ENCODE data around the gene CES2. TPM values are rescaled to one million over a fixed set of nuclear protein-coding genes. Genes with fewer than 3 reads are reported as not detected.

CES2 gene
- total RNA-seq, 1 experiment from 2014 or later: 10.3 TPM

DNA sequence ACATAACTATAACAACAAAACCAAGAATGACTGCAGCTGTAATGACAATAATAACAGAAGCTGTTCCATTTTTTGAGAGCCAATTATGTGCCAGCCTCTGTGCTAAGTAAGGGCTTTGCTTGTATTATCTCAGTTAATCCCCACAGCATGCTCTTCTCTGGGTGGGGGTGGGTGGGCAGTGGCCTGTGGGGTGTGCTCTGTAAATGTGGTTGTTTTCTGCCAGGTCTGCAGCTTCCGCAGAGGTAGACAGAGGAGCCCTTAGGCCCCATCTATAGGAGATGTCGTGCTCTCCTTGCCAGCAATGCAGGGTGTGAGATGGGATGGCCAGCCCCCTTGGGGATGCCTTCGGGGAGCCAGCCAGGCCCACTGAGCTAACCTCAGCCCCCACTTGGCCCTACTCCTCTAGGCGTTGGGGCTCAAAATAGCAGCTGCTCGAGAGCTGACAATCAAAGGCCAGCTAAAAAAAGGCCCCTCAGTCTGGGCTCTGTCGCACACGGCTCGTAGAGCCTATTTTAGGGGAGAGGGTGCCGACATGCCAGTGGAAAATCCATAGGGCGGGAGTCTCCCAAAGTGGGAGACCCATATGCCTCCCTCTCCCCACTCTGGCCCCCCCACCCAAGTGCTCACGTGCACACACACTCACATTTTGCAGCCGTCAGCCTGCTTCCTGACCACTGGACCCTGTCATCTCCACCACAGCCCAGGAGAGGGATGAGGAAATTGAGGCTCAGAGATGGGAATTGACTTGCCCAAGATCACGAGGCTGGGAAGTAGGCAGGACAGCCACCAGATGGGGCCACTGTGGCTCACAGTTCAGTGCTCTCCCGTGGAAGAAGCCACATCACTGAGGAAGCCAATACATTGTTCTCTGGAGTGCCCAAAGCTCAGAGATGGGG lies 32.4 kb upstream of the CES2 start:
- DNase-seq (ENCODE audit: low read depth): no peak

DNA sequence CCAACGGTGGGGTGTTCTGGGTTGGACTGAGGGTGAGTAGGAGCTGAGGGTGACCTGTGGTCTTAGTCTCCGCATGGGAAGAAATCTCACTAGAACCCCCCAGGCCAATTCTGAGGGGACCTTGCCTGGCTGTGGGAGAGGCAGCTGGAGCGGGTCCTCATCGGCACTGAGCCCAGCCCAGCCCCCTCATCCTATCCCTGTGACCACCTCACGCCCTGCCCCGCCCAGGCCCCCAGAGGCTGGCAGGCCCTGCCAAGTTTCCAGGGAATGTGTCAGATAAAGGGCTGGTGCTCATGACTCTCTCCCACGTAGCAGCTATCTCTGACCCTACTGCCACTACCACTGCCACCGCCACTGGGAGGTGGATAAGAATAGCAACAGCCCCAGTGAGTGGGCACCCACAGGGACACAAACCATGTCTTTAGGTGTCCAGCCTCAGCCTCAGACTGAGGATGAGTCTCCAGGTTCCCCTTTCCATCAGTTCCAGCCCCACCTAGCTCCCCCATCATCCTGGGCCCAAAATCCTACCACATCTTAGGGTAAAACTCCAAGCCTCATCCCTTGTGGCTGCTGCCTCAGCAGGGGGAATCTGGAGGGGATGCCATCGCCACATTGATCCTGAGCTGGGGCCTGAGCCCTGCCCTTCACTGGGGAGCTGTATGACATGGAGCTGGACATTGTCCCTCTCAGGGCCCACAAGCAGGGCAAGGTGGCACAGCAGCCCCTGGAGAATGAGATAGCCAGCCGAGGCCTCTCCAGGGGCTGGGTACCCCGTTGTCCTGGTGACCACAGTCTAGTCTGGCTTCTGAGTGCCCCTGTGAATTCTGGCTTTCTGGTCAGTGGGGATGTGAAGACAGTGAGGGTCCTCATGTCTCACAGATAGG lies 31.5 kb upstream of the CES2 start:
- DNase-seq (ENCODE audit: low read depth): no peak

DNA sequence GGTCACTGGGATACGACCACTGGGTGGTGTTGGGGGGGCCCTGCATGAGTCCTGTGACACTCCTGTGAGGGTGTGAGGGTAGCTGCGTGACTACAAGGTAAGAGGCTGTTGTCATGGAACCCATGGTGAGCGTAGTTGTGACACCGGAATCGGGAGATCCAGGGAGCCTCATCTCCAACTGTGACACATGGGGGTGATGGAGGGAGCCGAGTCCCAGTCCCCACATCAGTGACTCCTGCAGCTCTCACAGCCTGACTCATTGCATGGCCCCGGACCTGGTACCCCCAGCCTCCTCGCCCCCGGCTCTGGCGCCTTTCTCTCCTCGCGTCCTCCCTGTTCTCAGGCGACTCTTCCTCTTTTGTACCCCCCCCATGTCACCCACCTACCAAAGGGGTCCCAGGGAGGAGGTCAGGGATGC lies 30.9 kb upstream of the CES2 start:
- no peak for DNase-seq (ENCODE audit: low read depth)

DNA sequence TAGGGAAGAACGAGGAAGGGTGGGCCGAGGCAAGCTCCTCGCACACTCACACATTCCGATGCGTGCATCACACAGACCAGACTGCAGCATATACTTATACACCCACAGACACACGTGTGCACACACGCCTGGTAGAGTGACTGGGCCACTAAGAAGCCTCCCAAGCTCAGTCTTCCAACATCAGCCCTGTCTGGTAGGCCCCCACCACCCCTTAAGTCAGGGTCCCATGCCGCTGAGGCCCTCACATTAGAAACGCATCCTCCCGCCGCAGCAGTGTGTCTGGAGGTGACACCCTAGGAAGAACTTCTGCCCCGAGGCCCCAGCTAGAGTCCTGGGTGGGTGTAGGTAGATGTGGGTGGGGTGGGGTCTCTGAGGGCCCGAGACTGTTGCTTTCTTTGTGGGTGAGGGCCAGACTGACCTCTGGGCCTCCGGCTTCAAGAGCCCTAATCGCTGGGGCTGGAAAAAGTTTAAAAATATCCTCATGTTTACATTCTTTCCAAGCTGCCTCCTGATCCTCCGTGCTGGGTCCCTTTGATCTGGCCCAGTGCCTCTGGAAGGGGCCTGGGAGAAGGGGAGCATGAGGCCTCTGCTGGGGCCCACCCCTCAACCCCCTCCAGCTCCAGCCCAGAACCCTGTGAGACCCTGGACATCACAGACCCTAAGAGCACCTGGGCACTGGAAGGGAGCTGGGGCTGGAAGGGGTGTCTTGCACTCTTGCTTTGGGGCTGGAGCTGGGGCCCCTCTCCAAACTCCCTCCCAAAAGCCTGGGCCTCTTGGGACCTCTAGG lies 30.3 kb upstream of the CES2 start:
- DNase-seq (ENCODE audit: low read depth): no peak

DNA sequence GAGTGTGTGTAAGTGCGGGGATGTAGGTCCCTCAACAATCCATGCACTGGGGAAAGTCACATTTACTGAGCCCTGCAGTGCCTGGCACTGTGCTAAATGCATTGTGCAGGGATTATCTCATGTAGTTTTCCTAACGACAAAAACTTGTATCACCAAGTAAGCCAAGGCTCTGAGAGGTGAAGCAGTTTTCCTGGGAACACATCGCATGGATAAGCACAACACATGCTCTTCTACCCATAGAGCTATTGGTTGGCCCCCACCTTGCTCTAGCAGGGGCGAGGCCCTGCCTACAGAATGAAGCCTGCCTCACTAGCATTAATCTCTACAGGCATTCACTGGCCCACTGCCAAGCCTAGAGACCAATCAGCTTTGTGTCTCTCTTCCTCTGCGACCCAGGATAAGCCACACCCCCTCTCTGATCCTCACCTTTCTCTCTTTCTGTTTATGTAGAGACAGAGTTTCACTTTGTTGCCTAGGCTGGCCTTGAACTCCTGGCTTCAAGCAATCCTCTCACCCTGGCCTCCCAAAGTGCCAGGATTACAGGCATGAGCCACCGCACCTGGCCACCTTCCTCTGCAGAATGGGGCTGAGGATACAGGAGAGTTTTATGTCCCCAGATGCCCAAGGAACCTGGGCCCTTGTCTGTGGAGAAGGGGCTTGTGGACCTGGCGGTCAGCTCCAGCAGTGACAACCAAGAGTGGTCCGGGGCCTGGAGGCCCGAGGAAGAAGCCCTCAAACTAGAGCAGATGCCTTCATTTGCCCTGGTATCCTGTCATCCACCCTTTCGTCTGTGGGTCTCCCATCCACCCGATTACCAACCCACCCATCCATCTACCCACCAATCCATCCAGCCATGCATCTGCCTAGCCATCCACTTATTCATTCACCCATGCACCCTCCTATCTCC lies 29.4 kb upstream of the CES2 start:
- no peak for DNase-seq (ENCODE audit: low read depth)

DNA sequence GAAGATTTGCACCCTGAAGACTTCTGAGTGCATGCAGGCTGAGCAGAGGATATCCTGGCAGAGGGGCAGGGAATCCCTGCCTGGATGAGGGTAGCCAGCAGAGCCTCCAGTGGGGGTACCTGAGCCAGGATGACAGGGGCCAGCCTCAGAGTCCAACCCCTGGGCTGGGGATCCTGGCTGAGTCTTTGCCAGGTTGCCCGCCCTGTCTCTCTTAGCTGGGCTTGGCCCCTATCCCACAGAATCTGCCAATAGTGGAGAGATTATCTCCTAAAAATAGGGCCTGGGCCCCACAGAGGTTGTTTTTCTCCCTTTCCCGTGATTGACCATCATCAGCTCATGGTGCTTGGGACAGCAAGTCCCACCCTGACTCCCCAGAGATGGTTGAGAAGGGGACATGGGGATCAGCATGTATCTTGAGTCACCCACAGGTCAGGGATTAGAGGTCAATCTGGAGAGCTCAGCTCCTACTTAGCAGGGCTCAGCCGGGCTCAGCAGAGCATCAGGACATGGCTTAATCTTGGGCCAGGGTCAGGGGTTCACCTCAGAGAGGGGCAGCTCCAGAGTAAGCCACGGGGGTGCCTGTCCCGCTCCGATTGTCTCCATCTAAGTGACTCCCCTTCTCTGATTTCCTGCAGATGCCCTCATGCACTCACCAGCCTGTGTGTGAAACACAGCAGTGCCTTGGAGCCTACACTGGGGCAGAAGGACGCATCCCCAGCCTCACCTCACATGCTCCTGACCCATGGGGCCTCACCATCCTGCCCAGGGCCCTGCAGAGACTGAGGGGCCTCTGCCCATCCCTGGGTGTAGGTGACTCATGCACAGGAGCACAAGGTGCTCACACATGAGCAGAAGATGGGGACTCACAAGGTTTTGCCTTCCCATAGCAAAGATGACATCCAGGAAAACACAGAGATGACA lies 28.1 kb upstream of the CES2 start:
- no peak for DNase-seq (ENCODE audit: low read depth)

DNA sequence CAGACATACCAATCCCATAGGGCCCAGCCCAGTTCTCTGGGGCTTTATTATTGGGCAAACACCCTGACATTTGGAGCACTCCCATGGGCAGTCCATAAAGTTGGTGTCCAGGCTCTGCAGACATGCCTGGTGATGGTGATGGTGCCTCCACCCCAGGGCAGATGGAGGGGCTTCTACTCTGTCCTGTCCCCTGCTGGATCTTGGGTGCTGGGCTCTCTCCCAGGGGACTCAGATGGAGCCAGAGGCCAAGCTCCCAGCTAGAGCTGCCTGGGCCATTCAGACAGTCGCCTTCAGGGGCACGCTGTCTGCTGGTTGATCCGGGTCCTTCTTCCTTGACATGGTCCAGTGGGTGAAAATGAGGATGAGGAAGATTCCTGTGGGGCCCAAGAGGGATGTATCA lies 27.2 kb upstream of the CES2 start:
- DNase-seq (ENCODE audit: low read depth): no peak

DNA sequence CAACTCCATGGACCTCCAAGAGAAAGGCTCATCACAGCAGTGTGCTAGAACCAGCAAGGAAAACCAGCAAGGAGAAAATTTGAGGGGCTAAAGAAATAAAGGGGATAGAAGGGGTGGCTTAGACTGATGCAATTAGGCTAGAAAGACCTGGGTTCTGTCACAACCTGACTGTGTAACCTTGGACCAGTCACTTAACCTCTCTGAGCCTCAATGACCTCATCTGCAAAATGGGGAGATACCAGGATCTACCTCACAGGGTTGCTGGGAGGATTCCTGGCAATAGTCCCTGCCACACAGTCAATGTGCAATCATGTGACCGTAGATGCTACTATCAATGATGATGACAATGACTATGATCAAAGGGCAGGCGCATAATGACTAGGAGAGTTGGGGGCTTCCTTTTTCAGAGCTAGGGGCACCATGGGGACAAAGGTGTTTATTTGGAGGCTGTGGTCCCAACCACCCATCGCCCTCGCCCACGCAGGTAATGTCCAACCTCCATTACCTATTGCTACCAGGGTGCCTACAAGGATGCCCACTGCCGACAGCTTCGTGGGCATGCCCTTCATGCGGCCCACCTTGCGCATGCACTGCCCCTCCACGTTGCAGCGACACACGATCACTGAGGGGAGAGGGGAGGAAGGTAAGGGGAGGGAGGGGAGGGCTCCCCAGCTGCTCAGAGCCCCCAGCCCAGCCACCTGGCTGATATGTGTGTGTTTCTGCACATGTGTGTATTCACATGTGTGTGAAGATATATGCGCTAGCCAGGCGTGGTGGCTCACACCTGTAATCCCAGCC lies 26.4 kb upstream of the CES2 start:
- DNase-seq (ENCODE audit: low read depth): no peak

DNA sequence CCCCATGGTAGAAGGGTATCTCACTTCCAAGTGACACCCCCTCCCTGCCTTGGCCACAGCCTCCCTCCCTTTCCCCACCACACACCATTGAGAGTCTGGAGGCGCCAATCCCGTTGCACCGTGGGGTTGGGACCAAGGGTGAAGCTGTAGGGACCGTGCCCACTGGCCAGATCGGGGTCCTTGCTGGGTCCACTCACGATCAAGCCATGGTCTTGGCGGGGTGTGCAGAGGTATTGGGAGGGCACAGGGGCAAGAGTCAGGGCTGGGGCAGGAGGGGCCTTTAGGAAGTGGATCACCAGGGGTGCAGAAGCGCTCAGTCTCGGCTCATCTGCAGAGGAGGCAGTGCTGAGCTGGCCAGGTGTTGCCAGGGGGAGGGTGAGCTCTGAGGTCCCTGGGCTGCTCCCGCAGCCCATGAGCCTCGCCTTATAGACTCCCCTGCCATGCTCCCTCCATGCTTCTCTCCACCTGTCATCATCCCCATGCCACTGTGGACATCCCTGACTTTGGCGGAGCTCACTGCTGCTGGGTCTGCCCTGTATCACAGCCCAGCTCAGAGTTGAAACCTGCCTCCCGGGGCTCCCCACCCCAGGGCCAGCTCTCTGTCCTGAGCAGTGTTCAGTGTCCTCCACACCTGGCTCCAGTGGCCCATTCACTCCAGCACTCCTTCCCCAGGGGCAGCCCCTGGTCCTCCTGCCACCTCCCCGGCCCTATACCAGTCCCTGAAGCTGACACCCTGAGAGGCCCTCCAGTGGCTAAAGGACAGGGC lies 25.0 kb upstream of the CES2 start:
- no peak for DNase-seq (ENCODE audit: low read depth)

DNA sequence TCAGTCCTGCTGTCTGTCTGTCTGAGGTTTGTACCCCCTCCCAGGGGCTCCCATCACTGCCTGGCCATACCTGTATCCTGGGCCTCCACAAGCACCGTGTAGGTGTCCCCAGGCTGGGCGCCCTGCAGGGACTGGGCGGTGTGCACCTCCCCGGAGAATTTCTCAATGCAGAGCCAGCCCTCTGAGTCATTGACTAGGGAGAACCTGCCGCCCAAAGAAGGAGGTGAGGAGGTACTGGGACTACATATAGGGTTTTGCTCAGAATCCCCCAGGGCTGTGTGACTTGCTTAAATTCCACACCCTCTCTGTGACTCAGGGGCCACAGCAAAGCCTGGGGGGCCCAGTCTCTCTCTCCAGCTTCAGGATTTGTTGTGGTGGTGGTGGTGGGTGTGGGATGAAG lies 24.2 kb upstream of the CES2 start:
- no peak for DNase-seq (ENCODE audit: low read depth)

DNA sequence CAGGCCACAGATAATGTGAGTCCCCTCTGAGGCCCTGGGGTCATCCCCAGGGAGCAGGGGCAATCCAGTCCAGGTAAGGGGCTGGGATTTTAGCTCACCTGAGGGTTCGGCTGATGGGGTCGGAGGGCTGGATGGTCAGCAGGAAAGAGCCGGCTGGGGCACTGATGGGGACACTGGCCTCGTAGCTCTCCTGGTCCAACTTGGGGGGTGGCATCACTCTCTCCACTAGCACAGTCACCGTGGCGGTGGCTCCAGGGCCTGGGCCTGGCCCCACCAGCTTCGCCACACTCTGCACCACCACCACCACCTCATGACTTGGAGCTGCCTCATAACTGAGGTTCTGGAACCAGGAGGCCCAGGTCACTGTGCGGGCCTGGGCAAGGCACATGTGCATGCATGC lies 23.5 kb upstream of the CES2 start:
- no peak for DNase-seq (ENCODE audit: low read depth)

DNA sequence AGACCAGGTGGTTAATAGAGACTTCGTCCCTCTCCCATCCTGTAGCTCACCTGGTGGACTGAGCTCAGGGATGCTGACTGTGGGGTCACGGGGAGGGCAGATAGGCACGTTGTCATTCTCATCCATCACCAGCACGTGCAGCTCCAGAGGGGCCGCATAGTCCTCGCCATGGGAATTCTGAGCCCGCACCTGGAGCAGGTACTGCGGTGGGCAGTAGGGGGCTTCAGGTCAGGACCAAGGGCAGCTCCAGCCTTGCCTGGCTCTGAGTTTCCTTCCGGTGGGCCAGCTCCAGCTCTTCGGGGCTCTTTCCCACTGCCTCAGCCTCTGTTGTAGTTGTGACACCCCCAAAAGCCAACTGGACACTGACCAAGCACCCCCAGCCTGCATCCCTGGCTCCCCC lies 22.2 kb upstream of the CES2 start:
- DNase-seq (ENCODE audit: low read depth): no peak

DNA sequence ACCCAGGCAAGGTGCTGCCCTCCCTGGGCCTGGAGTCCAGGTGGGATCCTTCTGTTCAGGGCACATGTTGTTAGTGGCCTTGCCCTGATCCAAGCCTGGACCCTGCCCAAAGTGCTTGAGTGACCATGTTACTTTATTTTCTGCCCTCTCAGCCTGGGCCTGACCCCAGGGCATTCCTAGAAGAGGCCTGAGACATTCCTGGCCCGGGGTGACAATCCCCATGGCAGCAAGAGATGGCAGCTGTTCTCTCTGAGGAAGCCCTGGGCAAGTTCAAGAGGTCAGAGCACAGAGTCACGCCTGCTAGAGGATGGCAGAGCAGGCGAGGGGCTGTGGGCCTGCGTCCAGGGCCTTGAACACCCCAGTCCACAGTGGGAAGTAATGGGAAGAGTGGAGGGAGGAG lies 21.6 kb upstream of the CES2 start:
- no peak for DNase-seq (ENCODE audit: low read depth)

DNA sequence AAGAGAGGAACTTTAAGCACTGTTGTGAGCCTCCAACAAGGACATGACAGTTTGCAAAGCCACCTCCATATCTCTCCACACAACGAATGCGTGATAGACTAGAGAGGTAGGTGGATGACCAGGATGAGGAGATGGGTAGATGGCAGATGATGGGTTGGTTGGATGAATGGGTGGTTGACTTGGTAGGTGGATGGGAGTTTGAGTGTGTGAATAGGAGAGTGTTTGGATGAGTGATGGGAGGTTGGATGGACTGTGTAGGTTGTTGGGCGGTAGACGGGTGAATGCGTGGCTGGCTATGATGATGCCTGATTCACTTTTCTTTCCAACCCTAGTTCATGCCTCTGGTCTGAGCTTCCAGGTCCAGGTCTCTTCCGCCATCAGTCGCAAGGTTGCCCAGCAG lies 20.8 kb upstream of the CES2 start:
- no peak for DNase-seq (ENCODE audit: low read depth)

DNA sequence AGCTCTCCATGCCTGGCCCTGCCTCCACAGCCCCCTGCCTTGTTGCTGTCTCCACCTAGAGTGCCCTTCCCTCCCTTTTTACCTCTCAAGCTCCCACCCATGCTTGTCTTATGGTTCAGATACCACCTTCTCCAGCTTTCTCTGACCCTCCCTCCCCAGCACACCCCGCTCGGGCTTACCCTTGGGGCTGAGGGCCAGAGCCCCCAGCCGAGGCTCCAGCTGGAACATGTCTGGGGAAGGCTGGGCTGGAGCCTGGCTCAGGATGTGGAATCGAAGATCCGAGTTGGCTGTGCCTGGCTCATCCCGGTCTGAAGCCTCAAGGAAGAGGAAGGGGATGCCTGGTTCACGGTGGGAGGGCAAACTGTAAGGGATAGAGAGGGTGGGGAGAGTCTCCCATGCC lies 20.3 kb upstream of the CES2 start:
- DNase-seq (ENCODE audit: low read depth): no peak

DNA sequence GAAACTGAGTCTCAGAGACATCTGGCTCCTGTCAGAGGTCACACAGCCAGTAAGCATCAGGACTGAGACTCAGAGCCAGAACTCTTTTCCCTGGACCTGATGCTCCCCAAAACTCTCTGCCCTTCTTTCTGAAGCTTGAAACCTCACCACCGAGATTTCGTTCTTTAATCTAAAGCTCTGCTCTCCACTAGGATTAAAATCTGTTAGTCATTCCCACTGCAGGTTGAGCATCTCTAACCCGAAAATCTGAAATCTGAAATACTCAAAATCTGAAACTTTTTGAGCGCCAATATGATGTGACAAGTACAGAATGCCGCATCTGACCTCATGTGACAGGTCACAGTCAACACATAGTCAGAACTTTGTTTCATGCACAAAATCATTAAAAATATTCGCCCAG lies 18.8 kb upstream of the CES2 start:
- no peak for DNase-seq (ENCODE audit: low read depth)

DNA sequence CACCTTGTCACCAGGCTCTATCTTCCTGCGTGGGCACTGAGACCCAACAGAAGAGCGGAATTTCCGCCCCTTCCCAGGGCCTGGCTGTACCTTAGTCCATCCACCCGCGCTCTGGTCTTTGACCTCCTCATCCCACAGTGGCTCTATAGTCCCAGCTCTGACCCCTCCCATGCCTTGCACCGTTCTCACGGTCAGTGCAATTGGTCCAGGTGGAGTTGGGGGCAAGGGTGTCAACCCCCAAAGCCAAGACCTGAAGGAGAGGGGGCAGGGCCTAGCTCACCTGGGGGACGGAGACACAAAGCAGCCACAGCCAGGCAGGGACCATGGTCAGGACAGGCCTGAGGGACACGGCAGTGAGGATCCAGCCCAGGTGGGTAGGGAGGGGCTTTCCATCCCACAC lies 17.6 kb upstream of the CES2 start:
- no peak for DNase-seq (ENCODE audit: low read depth)

DNA sequence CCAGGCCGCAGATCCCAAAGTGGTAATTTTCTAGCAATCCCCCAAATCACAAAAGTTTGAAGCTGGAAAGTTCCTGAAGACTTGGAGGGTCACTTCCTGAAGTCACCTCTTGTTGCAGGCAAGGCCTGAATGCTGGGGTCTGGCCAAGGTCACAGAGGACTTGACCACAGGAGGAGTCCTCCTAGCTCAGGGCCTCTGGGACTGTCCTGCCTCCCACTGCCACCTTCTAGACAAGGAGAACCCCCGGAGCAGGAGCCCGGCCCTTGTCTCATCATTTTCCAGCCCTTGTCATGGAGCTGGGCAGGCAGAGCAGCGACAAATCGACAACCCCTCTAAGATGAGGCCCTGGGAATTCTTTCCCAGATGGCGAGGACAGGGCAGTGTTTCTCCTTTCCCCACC lies 17.0 kb upstream of the CES2 start:
- DNase-seq (ENCODE audit: low read depth): no peak

All from Daoy (cell line).